Smooth muscle cell (in vitro differentiated cells): ENCODE results near the gene ADARB1. TPM values are rescaled to one million over a fixed set of nuclear protein-coding genes. Genes with fewer than 3 reads are reported as not detected.

Experiments used
- DNase-seq: peaks from one replicate; lab custom pipeline; 2025; ENCODE audit not compliant: unreplicated experiment; lab: John Stamatoyannopoulos, UW
- H2AFZ ChIP-seq: fragments of 200-600 bp; sonication (generic); 2 replicates; pipeline ENCODE4 v1.6.0; 2016; ENCODE audit warnings: antibody characterized with exemption, low read depth, mild to moderate bottlenecking
- H3F3A ChIP-seq: fragments of 200-600 bp; sonication (generic); 2 replicates; pipeline ENCODE4 v1.6.0; 2017; ENCODE audit warnings: antibody characterized with exemption, low read depth
- H3K27ac ChIP-seq: fragments of 200-600 bp; sonication (generic); 2 replicates; pipeline ENCODE4 v1.5.1; 2016; ENCODE audit warnings: low read depth, mild to moderate bottlenecking
- H3K27me3 ChIP-seq: fragments of 200-600 bp; sonication (generic); 2 replicates; pipeline ENCODE4 v1.6.1; 2016; ENCODE audit warnings: low read depth, mild to moderate bottlenecking
- H3K36me3 ChIP-seq: fragments of 200-600 bp; sonication (generic); 2 replicates; pipeline ENCODE4 v1.5.1; 2016; ENCODE audit warnings: low read depth
- H3K4me1 ChIP-seq: fragments of 200-600 bp; sonication (generic); 2 replicates; pipeline ENCODE4 v1.5.1; 2016; ENCODE audit warnings: low read depth
- H3K4me2 ChIP-seq: fragments of 200-600 bp; sonication (generic); 2 replicates; pipeline ENCODE4 v1.6.0; 2016; ENCODE audit warnings: mild to moderate bottlenecking
- H3K4me3 ChIP-seq: fragments of 200-600 bp; sonication (generic); 2 replicates; pipeline ENCODE4 v1.5.1; 2016; ENCODE audit warnings: mild to moderate bottlenecking
- H3K79me2 ChIP-seq: fragments of 200-600 bp; sonication (generic); 2 replicates; pipeline ENCODE4 v1.6.0; 2016; ENCODE audit warnings: low read depth, mild to moderate bottlenecking
- H3K9ac ChIP-seq: fragments of 200-600 bp; sonication (generic); 2 replicates; pipeline ENCODE4 v1.6.0; 2016; ENCODE audit warnings: low read depth
- H3K9me3 ChIP-seq: fragments of 200-600 bp; sonication (generic); replicated peaks from 2 replicates; pipeline ENCODE4 v1.5.1; 2016; ENCODE audit warnings: low read depth
- H4K20me1 ChIP-seq: fragments of 200-600 bp; sonication (generic); 2 replicates; pipeline ENCODE4 v1.6.0; 2016; ENCODE audit warnings: low read depth
- CTCF ChIP-seq: fragments of 200-600 bp; sonication (generic); IDR thresholded peaks from 2 replicates; pipeline ENCODE4 v1.5.1; 2017; ENCODE audit warnings: borderline replicate concordance, mild to moderate bottlenecking, antibody characterized with exemption; ENCODE audit not compliant: insufficient read depth, poor library complexity, severe bottlenecking
- WGBS: methylation state at CpG from one replicate; pipeline ENCODE4 v1.1.7; 2016; ENCODE audit warnings: low lambda C conversion rate; 5-methylcytosine and 5-hydroxymethylcytosine counted together
- polyA plus RNA-seq: library from polyadenylated mRNA; unstranded; fragments of >200 nt; fragmentation: Nextera tagmentation; extraction: Ambion mirVana; gene quantifications from 2 replicates; pipeline ENCODE4 v1.2.1, GENCODE V29; 2016
- total RNA-seq: library from RNA; depleted of rRNA; stranded (reverse); fragments of >200 nt; gene quantifications from 2 replicates; pipeline ENCODE4 v1.2.3, GENCODE V29; 2014

The ADARB1 gene
- total and polyA plus RNA-seq, 2 experiments from 2014 or later: 25.6 to 28.9 TPM

GRCh38 chr21:45115141-45115540, 40.8 kb downstream of the ADARB1 start:
- WGBS: 95% methylated on average over 5 of the region's 5 CpGs
- no peaks in the 10 kb centered on the region for H3F3A ChIP-seq
- no peaks in the 10 kb centered on the region for H3K4me1 ChIP-seq
- no peaks in the 10 kb centered on the region for H3K27me3 ChIP-seq
- no peaks in the 10 kb centered on the region for H3K9me3 ChIP-seq
- H4K20me1 ChIP-seq: peaks cover 92% of the 10 kb centered on the region
- no peak overlapping the region for H3K4me2 ChIP-seq
- H3K36me3 ChIP-seq: no peaks in the 10 kb centered on the region
- H3K79me2 ChIP-seq: peaks cover 81% of the 10 kb centered on the region
- no peak for TF ChIP-seq CTCF
- H3K27ac ChIP-seq: no peak overlapping the region
- no peak overlapping the region for H3K9ac ChIP-seq
- no peak for DNase-seq
- no peak overlapping the region for H2AFZ ChIP-seq
- no peak overlapping the region for H3K4me3 ChIP-seq

- H3F3A ChIP-seq: no peaks in the 10 kb centered on the region
- no peak for DNase-seq
- H3K36me3 ChIP-seq: no peaks in the 10 kb centered on the region
- peaks cover 92% of the 10 kb centered on the region for H4K20me1 ChIP-seq
- no peak overlapping the region for H3K9ac ChIP-seq
- no peak for TF ChIP-seq CTCF
- no peak overlapping the region for H2AFZ ChIP-seq
- peaks cover 79% of the 10 kb centered on the region for H3K79me2 ChIP-seq
- H3K4me2 ChIP-seq: no peak overlapping the region
- no peak overlapping the region for H3K27ac ChIP-seq
- 90% methylated on average over 6 of the region's 6 CpGs for WGBS
- peaks cover 4% of the 10 kb centered on the region for H3K4me1 ChIP-seq
- no peaks in the 10 kb centered on the region for H3K27me3 ChIP-seq
- H3K9me3 ChIP-seq: no peaks in the 10 kb centered on the region
- H3K4me3 ChIP-seq: no peak overlapping the region
These were observed 41.7 kb downstream of the ADARB1 start for GRCh38 chr21:45116066-45116465.

GRCh38 chr21:45117314-45117713, 42.9 kb downstream of the ADARB1 start:
- DNase-seq: no peak
- H2AFZ ChIP-seq: no peak overlapping the region

More at GRCh38 chr21:45117314-45117713, 42.9 kb downstream of the ADARB1 start:
- TF ChIP-seq CTCF: no peak
- no peak overlapping the region for H3K27ac ChIP-seq
- H3K4me3 ChIP-seq: no peak overlapping the region
- H3K27me3 ChIP-seq: no peaks in the 10 kb centered on the region
- H3K4me1 ChIP-seq: peaks cover 5% of the 10 kb centered on the region
- no peak overlapping the region for H3K9ac ChIP-seq
- peaks cover 73% of the 10 kb centered on the region for H3K79me2 ChIP-seq
- peaks cover 92% of the 10 kb centered on the region for H4K20me1 ChIP-seq
- 99% methylated on average over 6 of the region's 6 CpGs for WGBS
- H3F3A ChIP-seq: no peaks in the 10 kb centered on the region
- no peaks in the 10 kb centered on the region for H3K36me3 ChIP-seq
- no peak overlapping the region for H3K4me2 ChIP-seq
- H3K9me3 ChIP-seq: no peaks in the 10 kb centered on the region
